HepG2 (cell line): Measurements from ENCODE around the gene USH2A.

Source experiments
- ARHGAP35 ChIP-seq: sonication (generic); formaldehyde crosslinking; IDR thresholded peaks from 2 replicates; pipeline ENCODE4 v1.9.0; 2022; ENCODE audit warnings: mild to moderate bottlenecking, inconsistent platforms, moderate library complexity, missing genetic modification reagents, borderline replicate concordance
- CTCF ChIP-seq: sonication (generic); formaldehyde crosslinking; IDR thresholded peaks from 2 replicates; pipeline ENCODE4 v1.5.0; 2020; ENCODE audit warnings: mild to moderate bottlenecking, missing genetic modification reagents, moderate library complexity
- NCOA2 ChIP-seq: sonication (generic); formaldehyde crosslinking; IDR thresholded peaks from 2 replicates; pipeline ENCODE4 v1.8.0; 2022; ENCODE audit warnings: inconsistent platforms
- RBFOX2 ChIP-seq: fragments of 200-400 bp; formaldehyde crosslinking; IDR thresholded peaks from 2 replicates; pipeline ENCODE4 v1.6.1; 2017; ENCODE audit warnings: low read depth, mild to moderate bottlenecking, low read length
- SMAD3 ChIP-seq: sonication (generic); formaldehyde crosslinking; IDR thresholded peaks from 2 replicates; pipeline ENCODE4 v1.4.0; 2020; ENCODE audit warnings: missing genetic modification reagents

GRCh38 chr1:215719552-215719951 lies 703.7 kb downstream of the USH2A start:
- TF ChIP-seq CTCF (CRISPR knock-in tag) (no peak), RBFOX2 (no peak), ARHGAP35 (CRISPR knock-in tag) (no peak), NCOA2 (CRISPR knock-in tag) (no peak), SMAD3 (CRISPR knock-in tag) (no peak)
